GM11168 (cell line): ENCODE results near the gene CCHCR1.

ENCODE experiments used
- in situ Hi-C: fragments of 300-500 bp; cut with MboI; formaldehyde crosslinking; loops from one replicate; pipeline ENCODE4 v1.12.0; 2022; ENCODE audit warnings: low sequenced_read_pairs; ENCODE audit not compliant: unreplicated experiment

Gene CCHCR1

DNA sequence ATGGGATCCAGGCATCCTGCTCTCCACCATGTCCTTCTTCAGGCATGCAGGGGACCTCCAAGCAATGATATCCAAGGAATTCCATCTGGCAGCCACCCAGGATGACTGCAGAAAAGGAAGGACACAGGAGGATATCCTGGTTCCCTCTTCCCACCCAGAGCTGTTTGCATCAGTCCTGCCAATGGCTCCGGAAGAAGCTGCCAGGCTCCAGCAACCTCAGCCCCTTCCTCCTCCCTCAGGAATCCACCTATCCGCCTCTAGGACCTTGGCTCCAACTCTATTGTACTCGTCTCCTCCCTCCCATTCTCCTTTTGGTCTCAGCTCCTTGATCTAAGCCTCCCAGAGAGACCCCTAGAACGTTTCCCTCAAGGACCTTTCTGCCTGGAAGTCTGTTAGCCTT, 18.0 kb downstream of the CCHCR1 start:
- in situ Hi-C loops, result loop anchor here (5.0 kb wide), 2 partner anchors 53 to 228 kb away; no protein-coding TSS in a partner anchor

DNA sequence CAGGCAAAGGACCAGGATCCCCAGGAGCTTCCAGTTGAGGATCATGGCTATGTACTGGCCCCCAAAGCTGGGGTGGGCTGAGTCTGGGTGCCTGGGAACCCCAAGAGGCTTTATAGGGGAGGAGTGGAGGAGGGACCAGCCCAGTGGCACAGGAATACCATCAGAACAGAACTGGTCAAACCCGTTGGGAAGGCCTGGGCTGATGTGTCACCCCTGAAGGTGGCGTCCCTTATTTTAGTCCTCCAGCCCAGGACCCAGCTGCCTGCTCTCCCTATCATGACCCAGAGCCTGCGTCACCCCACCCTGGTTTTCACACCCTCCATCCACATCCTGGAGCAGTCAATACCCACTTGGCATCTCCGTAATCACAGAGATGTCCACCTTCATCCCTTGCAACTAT, 18.6 kb downstream of the CCHCR1 start, which contains the start of gene PSORS1C2:
PSORS1C2 (minus strand) TSS at position 85 of the 400 bp plus-strand sequence; CDS start at position 45, 40 bp downstream.
- in situ Hi-C loops, result loop anchor here (5.0 kb wide), 2 partner anchors 53 to 228 kb away; no protein-coding TSS in a partner anchor

DNA sequence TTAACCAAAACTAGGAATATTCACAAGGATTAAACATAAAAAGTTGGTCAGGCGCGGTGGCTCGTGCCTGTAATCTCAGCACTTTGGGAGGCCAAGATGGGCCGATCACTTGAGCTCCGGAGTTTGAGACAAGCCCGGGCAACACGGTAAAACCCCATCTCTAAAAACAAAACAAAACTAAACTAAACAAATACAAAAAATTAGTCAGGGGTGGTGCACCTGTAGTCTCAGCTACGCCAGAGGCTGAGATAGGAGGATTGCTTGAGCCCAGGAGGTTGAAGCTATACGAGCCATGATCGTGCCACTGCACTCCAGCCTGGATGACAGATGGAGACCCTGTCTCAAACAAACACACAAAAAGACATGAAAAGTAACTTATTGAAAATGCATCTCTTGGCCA, 21.9 kb downstream of the CCHCR1 start:
- in situ Hi-C loops, result loop anchor here (5.0 kb wide), 2 partner anchors 57 to 232 kb away; no protein-coding TSS in a partner anchor

DNA sequence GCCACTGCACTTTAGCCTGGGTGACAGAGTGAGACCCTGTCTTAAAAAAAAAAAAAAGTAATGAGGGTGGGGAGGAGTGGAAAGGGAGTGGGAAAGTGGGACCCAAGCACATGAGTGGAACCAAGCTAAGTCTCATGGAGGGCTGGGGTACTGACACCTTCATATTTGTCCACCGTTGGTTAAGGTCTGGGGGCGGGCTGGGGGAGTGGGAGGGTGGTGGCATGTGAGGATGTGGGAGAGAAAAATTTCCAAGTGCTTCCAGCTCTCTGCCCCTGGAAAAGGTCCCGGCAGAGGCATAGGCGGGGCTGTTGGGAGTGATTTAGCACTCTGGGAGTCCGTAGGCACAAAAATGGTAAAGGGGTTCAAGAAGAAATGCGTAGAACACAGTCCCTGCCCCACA, 24.8 kb downstream of the CCHCR1 start:
- in situ Hi-C loops, result no loop called here

DNA sequence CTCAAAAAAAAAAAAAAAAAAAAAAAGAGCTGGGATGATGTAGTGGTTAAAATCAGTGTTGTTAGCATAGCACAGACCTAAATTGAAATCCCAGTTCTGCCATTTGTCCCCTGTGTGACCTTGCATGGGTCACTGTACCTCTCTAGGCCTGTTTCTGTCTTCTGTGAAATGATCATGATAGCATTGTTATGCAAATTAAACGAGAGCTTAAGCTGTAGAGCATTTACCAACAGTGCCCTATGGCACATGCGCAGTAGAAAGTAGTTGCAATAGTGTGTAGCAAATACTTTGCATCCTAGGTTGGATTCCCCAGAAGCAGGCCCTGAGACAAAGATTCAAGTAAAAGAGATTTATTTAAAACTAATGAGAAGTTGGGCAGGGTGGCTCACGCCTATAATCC, 26.0 kb downstream of the CCHCR1 start:
- in situ Hi-C loops, result no loop called here

DNA sequence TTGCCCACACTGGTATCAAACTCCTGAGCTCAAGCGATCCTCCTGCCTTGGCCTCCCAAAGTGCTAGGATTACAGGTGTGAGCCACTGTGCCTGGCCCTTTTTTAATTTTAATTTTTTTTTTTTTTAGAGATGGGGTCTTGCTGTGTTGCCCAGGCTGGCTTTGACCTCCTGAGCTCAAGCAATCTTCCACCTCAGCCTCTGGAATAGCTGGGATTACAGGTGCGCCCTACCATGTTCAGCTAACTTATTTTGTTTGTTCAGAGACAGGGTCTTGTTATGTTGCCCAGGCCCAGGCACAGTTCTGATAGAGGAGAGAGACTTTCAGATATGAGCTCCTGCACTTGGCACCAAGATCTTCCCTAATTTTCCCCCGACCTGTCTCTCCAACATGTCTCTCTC, 26.9 kb downstream of the CCHCR1 start:
- in situ Hi-C loops, result no loop called here

DNA sequence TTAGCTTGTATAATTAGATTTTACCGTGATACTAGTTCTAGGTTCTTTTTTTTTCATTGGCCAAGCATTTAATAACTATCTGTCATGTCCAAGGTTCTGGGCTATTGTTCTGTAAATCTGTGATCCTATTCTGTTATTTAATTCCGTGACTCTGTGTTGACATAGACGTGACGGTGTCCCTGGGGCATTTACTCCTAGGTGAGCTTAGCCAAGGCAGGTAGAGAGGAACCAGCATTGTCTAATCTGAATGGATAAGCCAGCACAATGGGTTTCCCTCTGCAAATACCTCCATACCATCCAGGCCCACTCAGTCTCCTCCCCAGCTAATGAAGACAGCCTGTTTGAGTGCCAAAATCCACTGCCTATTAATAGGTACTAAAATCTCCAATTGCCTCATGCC, 28.5 kb downstream of the CCHCR1 start:
- in situ Hi-C loops, result no loop called here

DNA sequence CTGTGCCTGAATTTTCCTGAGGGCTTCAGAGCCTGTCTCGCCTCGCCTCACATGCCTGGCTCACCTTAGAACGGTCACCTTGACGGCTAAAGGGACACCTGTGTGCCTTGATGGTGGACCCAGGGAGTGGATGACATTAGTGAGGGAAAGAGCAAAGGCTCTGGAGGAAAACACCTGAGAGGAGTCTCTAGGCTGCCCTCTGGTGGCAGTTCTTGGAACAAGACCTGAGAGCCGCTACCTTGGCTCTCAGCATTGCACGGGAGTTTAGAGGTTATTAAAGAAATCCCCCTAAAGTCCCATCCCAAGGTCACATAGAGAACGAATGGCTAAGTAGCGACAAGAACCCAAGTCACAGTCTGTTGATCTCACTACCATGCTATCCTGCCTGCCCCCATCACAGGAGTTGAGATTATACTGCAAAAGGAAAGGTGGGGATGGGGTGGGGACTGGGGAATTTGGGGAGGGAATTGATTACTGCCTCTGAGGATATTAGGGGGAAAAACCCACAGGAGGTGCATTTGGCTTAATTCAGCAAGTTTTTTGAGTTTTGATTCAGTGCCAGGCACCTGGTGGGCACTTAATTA, 29.4 kb downstream of the CCHCR1 start:
- in situ Hi-C loops, result no loop called here

DNA sequence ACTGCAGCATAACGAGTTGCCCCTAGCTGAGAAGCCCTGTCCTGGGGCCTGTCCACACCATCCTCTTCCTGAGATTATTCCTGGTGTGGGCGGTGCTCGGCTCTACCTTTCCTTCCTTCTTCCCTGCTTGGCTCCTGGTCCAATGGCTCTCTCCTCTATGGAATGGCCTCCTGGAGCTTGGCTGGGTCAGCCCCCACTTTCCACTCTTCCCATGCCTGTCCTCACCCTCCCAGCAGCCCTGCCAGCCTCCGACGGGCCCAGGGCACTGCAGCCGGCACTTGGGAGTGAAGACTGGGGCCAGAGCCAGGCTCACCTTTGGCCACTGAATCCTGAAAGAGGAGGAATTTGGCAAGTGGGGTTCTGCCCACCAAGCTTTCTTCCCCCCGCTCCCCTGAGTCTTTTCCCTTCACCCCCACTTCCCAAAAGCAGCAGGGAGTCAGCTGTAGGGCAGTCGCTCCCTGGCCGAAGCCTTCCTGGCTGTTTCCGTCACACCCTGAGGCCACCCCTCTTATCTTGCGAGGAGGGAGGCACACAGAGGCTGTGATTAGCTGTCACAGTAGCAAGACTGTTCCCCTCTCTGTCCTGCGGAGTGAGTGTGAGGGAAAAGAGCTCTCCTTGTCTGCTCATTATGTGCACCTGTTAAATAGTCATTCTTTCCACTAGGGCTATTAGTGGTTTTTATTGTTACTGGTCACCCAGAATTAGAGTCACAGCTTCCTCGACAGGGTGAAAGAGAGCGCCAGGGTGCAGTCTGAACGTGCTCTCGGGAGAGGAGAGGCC, 31.0 kb downstream of the CCHCR1 start:
- in situ Hi-C loops, result no loop called here

DNA sequence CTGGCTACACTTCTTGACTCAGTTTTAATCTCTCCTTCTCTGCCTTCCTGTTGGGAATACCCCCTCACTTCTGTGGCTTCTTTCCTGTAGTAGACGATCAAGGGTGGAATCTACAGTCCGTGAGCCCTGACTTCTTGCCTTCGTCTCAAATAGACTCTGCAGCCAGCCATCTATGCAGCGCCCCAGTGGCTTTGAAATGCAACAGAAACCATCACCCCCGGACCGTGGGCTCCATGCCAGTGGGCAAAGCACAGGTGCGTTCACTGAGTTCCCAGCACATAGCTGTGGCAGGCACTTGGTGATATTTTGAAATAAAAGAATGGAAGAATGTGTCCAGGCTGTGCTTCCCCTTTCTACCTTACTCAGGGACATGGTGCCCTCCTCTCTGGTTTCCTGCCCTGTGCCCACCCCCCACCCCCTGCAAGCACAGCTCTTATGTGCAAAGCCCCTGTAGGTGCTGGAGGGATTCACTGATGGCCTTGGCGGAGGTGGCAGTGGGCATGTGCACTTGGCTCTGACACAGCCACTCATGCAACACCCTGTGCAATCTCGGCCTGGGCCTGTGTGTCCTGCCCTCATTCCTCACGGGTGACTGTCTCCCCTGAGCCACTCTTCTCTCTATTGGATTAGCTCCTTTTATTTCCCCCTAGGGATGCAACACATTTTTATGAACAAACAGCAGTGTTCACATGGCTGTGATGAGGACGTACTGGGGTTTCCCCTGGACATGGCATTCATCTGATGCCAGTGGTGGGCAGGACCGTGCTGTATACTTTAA, 31.8 kb downstream of the CCHCR1 start:
- in situ Hi-C loops, result no loop called here

DNA sequence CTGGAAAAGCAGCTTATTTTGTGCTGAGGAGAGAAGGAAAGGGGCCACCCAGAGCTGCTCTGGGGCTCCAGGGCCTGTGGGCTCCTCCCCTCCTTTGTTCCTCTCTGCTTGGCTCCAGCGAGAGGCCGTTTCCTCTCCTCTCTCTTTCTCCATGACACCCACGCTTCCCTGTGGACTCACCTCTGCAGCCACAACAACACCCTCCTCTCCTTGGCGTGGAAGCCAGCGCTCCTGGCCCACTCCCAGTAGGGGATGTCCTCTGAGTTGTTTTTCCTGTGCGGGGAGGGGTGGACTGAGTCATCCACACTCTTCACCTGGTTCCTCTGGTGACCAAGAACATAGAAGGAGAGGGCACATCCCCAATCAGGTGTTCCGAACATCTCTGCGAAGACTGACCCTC, 32.4 kb downstream of the CCHCR1 start:
- in situ Hi-C loops, result no loop called here

DNA sequence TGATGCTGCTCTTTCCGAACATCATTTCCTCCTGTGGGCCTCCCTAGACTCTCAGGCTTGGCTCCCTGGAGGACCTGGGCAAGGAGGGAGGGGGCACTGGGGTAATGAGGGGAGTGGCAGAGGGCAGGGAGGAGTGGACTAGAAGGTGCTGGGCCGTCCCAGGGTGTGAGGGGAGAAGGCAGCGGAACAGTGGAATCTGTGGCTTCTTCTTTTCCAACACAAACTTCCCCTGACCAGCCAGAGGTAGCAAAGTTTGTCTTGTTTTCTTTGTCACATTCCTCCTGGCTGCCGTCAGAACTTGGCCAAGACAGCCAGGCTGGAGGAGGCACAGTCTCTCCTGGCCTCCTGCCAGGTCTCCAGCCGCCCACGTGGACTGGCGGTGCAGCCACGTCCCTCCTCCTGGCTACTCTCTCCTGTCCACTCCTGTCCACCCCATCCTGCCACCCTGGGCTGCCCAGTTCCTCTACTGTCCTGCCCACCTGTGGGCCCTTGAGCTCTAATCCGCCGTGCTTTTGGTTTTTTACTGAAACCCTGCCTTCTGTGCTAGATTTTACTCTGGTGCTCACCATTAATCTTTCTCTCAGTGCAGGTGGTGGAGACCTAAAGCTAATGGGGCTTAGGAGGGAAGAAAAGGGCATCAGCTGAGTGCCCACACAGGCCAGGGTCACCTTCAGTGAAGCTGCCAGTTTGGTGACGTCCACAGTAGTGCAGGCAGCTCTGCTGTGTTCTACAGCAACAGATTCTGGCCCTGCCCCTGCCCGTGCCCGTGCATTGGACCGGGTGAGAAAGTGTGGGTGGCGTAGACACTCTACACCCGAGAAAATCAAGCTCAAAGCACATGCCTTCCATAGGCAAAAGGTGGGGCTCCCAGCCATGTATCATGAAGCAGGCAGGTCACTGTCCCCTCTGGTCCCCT, 34.6 kb downstream of the CCHCR1 start:
- in situ Hi-C loops, result no loop called here

DNA sequence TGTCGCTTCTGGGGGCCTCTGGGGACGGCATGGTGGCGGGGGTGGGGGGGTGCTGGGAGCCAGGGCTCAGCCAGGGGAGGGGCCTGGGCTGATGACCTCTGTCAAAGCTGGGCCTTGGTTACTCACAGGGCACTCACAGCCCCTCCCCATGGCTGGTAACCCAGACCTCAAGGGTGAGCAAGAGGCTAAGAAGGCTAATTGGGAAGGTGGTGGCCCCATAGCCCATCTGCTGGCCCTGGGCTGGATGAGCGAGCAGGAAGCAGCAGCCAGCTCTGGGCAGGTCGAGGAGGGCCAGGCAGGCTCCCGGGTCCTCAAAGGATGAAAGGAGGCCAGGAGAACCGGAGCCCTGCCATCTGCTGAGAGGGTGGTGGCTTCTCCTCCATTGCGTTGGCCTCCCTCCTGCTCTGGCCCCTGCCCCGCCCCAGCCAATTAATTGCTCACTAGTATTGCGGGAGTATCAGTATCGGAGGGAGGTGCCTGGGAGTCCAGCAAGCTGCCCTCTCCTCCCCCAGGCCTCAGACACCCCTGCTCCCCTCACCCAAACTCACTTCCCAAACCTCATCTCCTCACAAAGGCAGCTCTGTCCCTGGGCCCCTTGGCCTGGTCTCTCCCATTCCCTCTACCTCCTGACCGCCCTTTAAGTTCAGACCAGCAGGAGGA, 36.3 kb downstream of the CCHCR1 start:
- in situ Hi-C loops, result no loop called here

DNA sequence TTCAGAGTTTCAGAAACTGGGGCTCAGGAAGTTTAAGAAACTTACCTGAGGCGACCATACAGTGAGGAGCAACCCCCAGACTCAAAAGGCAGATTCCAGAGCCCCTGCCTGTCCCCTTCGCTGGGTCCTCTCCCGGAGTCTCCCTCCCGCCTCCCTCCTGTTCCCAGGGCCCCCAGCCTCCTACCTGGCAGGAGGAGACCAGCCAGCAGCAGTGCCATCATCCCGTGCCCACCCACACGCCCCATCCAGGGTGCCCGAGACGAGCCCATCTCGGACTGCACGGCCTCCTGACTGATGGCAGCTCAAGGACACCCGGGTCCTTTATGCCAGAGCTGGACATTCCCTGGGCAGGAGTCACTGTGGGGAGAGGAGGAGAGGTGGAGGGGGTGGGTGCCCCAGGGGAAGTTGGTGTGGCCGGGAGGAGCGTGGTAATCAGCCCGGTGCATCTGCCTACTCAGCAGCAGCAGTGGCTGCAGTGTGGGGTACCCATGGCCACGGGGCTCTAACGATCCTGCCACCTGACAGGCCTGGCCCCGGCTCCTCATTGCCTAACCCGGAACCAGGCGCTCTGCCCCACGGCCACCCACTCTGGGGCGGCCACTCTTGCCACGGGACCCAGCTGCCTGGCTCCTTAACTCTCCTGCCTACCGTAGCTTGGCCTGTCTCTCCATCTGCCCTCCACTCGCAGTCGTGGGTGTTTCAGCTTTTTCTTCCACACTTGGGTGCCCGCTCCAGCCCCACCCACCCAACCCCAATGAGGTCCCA, 37.3 kb downstream of the CCHCR1 start, which contains the start of gene CDSN:
CDSN (minus strand) TSS at position 296 of the 765 bp plus-strand sequence; CDS start at position 269, 27 bp downstream.
- in situ Hi-C loops, result no loop called here

DNA sequence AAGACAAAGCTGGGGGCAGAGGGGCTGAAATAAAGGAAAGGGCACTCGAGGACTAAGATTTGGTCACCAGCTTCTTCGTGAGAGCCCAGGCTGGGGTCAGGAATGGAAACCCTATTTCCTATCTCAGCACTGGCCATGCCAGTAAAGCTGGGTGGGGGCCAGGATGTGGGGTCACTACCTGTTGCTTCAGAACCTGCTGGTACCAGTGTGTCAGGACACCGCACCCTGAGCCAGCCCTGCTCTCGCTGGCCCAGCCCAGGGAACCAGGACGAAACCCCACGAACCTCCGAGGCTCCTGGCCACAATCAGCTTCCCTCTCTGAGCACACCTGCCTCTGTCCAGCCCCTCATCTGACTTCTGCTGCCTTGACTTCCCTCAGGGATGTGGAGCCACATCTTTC, 39.4 kb downstream of the CCHCR1 start:
- in situ Hi-C loops, result no loop called here

DNA sequence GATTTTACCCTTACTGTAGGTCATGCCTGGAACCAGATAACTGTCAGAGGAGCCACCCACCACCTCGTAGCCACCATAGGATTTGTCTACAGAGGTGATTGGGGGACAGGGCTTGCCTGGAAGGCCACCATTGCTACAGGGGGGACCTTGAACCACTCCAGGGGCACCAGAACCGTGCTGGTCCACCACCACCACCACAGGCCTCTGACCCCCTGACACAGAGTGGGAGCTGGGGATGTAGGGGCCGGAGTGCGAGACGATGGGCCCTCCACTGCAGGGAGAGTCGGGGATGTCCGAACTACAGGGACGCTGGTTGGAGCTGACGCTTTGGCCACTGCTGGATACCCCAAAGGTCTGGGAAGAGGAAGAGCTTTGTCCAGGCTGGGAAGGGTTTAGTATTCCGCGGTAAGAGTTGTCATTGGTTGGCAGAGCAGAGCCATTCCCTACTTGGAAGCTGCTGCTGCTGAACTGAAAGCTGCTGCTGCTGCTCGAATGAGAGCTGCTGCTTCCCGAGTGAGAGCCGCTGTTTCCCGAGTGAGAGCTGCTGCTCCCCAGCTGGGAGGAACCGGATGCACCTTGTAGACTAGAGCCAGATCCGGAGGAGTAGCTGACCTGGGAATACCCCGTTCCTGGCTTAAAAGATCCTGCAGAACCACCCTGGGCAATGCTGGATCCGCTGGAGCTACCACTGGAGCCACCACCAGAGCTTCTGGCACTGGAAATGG, 40.8 kb downstream of the CCHCR1 start:
- in situ Hi-C loops, result no loop called here

DNA sequence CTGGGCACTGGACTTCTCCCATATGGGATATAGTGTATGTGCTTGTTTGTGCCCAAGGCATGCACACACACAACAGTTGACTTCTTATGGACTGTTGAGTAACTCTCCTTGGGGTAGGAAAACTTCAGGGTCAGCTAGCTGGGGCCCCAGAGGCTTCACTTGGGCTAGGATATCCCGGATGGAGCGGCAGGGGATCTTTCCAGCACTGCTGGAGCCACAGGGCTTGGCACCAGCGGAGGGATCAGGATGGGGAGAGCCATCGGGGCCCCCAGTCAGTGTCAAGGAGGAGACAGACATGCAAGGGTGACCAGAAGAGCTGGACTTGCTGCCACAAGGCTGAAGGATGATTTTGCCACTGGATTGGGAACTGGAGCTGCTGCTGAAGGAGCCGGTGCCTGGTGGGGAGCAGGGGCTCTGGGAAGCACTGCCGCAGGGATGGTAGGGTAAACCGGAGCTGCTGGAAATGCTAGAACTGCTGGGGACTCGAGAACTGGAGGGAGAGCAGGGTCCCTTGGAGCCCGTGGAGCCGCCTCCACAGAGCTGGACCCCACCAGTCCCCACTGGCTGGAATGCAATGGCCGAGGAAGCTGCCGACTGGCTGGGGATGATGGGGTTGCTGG, 41.6 kb downstream of the CCHCR1 start:
- in situ Hi-C loops, result no loop called here
